ENCODE measurements around the gene OOSP2. TPM values are rescaled to one million over a fixed set of nuclear protein-coding genes. Genes with fewer than 3 reads are reported as not detected.

The OOSP2 gene
- total RNA-seq, 4 donors from 2014 or later = not detected

- H3K4me3 ChIP-seq = no peak overlapping the region
- H3K9me3 ChIP-seq = no peaks in the 10 kb centered on the region
- H3K27ac ChIP-seq = no peak overlapping the region
- no peak for DNase-seq
- no peaks in the 10 kb centered on the region for H3K27me3 ChIP-seq
- no peaks in the 10 kb centered on the region for H3K36me3 ChIP-seq
- no peaks in the 10 kb centered on the region for H3K4me1 ChIP-seq
- TF ChIP-seq CTCF (IDR thresholded peaks at IDR 0.05) (no peak), POLR2A (IDR thresholded peaks at IDR 0.05) (no peak)
Measured at GRCh38 chr11:60085909-60086308, 45.7 kb downstream of the OOSP2 start.

- H3K27ac ChIP-seq = no peak overlapping the region
- H3K9me3 ChIP-seq = no peaks in the 10 kb centered on the region
- no peak for DNase-seq
- H3K4me1 ChIP-seq = no peaks in the 10 kb centered on the region
- no peaks in the 10 kb centered on the region for H3K36me3 ChIP-seq
- TF ChIP-seq CTCF (IDR thresholded peaks at IDR 0.05) (no peak), POLR2A (IDR thresholded peaks at IDR 0.05) (no peak)
- H3K27me3 ChIP-seq = no peaks in the 10 kb centered on the region
- H3K4me3 ChIP-seq = no peak overlapping the region
Measured at GRCh38 chr11:60087239-60087638, 47.0 kb downstream of the OOSP2 start.

- Histone ChIP-seq H3K27me3 (no peaks in the 10 kb centered on the region), H3K36me3 (no peaks in the 10 kb centered on the region), H3K9me3 (no peaks in the 10 kb centered on the region), H3K27ac (no peak within 1 kb of the TSS), H3K4me1 (no peaks in the 10 kb centered on the region), H3K4me3 (no peak within 1 kb of the TSS)
- TF ChIP-seq POLR2A (IDR thresholded peaks at IDR 0.05) (no peak), CTCF (IDR thresholded peaks at IDR 0.05) (no peak)
- DNase-seq = no peak
Measured at GRCh38 chr11:60088364-60088763, 48.2 kb downstream of the OOSP2 start, which contains the start of gene MS4A2. Gene MS4A2, plus strand, starts transcription at chr11:60088664. Its CDS starts 102 bp downstream, at chr11:60088766.

- Histone ChIP-seq H3K4me3 (no peak overlapping the region), H3K9me3 (no peaks in the 10 kb centered on the region), H3K27ac (no peak overlapping the region), H3K27me3 (no peaks in the 10 kb centered on the region), H3K36me3 (no peaks in the 10 kb centered on the region), H3K4me1 (no peaks in the 10 kb centered on the region)
- TF ChIP-seq POLR2A (IDR thresholded peaks at IDR 0.05) (no peak), CTCF (IDR thresholded peaks at IDR 0.05) (no peak)
- DNase-seq = no peak
Measured at GRCh38 chr11:60095477-60096120, 55.4 kb downstream of the OOSP2 start.

- H3K9me3 ChIP-seq = no peaks in the 10 kb centered on the region
- no peaks in the 10 kb centered on the region for H3K27me3 ChIP-seq
- no peak overlapping the region for H3K27ac ChIP-seq
- no peaks in the 10 kb centered on the region for H3K4me1 ChIP-seq
- H3K36me3 ChIP-seq = no peaks in the 10 kb centered on the region
- TF ChIP-seq CTCF (IDR thresholded peaks at IDR 0.05) (no peak), POLR2A (IDR thresholded peaks at IDR 0.05) (no peak)
- H3K4me3 ChIP-seq = no peak overlapping the region
- DNase-seq = no peak
Measured at GRCh38 chr11:60097189-60097588, 57.0 kb downstream of the OOSP2 start.

Other genes starting within 250 kb of the OOSP2 start
- 10 to 100 TPM; 25.9 to 80.9 (median 46.0) TPM for gene MRPL16, start 229.6 kb upstream of the OOSP2 start, total RNA-seq
- not detected for gene CBLIF, start 194.9 kb upstream of the OOSP2 start, total RNA-seq
- not detected for gene TCN1, start 173.9 kb upstream of the OOSP2 start, total RNA-seq
- not detected for gene OOSP3, start 161.6 kb upstream of the OOSP2 start, total RNA-seq
- not detected for gene OOSP1, start 102.0 kb upstream of the OOSP2 start, total RNA-seq
- not detected for gene OOSP4A, start 76.4 kb upstream of the OOSP2 start, total RNA-seq
- gene OOSP4B, start 23.2 kb upstream of the OOSP2 start, total RNA-seq = not detected
- gene MS4A3, start 16.3 kb downstream of the OOSP2 start, total RNA-seq = not detected
- gene MS4A2, start 48.3 kb downstream of the OOSP2 start, total RNA-seq = 1 to 10 TPM in 2 of 4 donors, under 1 TPM in 1, not detected in 1; 0.80 to 3.3 (median 1.0) TPM
- 10 to 100 TPM in 3 of 4 donors, 1 to 10 TPM in 1; 7.4 to 66.0 (median 33.5) TPM for gene MS4A6A, start 142.7 kb downstream of the OOSP2 start, total RNA-seq
- 10 to 100 TPM in 2 of 4 donors, 1 to 10 TPM in 2; 2.6 to 13.1 (median 9.3) TPM for gene MS4A4E, start 202.7 kb downstream of the OOSP2 start, total RNA-seq
- 10 to 100 TPM in 1 of 4 donors, 1 to 10 TPM in 3; 2.8 to 17.0 (median 4.4) TPM for gene MS4A4A, start 240.3 kb downstream of the OOSP2 start, total RNA-seq